Germinal center (tissue), 1 donor: ENCODE data around the gene DARS2.
A peak's percentile ranks its signal among the peaks of the same experiment; 100 is the strongest.
"Not testable (repeated sequence)": the region's sequence is repeated elsewhere in the genome, so short reads cannot be mapped to it uniquely, and the experiment has no call there.

ENCODE experiments used
- DNase-seq: peaks from one replicate; pipeline ENCODE4 v3.0.0; 2012; ENCODE audit warnings: mixed read lengths, low spot score

DARS2 gene, protein sequence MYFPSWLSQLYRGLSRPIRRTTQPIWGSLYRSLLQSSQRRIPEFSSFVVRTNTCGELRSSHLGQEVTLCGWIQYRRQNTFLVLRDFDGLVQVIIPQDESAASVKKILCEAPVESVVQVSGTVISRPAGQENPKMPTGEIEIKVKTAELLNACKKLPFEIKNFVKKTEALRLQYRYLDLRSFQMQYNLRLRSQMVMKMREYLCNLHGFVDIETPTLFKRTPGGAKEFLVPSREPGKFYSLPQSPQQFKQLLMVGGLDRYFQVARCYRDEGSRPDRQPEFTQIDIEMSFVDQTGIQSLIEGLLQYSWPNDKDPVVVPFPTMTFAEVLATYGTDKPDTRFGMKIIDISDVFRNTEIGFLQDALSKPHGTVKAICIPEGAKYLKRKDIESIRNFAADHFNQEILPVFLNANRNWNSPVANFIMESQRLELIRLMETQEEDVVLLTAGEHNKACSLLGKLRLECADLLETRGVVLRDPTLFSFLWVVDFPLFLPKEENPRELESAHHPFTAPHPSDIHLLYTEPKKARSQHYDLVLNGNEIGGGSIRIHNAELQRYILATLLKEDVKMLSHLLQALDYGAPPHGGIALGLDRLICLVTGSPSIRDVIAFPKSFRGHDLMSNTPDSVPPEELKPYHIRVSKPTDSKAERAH

GRCh38 chr1:173824315-173825081, at the start of gene DARS2, which contains the start of gene CENPL:
DARS2 (plus strand) TSS chr1:173824673; CDS start chr1:173825230, 557 bp downstream.
CENPL (minus strand) TSS chr1:173824883; CDS start chr1:173811299, 13,584 bp downstream.
- peak; percentile 93 for DNase-seq

- DNase-seq: no peak
These were observed 48.8 kb upstream of the DARS2 start for GRCh38 chr1:173775578-173776226.

DNA sequence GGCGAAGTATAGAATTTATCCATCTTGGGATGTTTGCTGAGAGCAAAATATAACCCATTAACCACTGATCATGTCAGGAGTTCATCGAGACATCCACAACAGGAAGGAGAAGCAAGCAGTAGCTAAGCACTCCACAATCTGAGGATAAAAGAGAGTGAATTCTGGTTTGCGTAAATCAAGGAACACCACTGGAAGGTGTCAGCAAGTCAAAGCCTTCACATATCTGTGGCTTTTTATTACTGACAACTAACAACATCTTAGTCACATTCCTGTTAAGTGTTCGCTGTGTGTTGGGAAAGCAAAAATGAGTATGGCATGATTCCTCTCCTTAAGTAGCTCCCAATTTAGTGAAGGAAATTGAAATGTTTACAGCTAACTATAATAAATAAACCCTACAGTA, 44.5 kb upstream of the DARS2 start:
- no peak for DNase-seq

DNA sequence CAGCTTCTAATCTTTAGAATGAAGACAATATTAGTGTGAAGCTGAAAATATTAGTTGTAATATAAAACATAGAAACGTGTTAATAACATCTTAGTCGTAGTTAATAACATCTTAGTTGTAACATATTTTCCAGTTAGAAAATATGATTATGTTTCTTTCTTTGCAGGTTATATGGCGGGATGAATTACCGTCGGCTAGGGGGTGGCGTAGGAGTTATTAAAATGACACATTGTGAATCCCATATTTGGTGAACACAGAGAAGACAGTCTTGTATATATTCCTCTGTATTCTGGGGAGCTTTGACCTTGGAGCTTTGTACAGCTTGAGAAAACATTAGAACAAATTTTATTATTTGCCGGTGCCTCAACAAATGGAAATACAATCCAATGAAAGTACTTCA, 39.5 kb upstream of the DARS2 start:
- DNase-seq: no peak

DNA sequence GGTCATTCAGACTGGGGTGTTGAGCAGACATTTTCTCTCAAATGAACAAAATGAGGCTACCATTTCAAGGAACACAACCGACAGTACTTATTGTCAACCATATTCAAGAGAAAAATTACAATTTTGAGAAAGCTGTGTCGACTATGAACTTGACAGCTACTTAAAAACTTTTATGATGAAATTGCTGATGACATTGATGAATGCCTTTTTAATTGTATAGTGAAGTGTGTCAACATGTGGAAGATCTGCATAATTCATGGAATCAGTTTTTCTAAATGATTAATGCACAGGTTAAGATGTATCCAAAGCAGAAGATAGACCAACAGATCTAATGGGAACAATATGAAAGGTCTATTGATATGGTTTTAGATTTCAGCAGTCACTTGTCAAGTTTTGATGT, 34.6 kb upstream of the DARS2 start:
- no peak for DNase-seq

DNA sequence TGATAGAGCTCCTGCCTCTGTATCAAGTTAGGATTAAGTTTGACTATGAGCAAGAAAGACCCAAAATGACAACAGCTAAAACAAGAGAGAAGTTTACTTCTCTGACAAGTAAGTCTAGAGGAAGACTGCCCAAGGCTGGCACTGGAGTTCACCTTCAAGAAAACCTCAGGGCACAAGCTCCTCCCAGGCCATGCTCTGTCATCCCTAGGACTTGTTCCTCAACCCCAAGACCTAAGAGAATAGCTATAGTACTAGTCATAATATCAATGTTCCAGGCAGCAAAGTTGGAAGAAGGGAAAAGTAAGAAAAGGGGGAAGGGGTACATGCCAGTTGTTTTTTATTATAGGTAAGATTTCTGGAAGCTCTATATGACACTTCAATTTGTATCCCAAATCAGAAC, 26.4 kb upstream of the DARS2 start:
- no peak for DNase-seq

GRCh38 chr1:173799995-173800394, 24.5 kb upstream of the DARS2 start:
- not testable (repeated sequence) for DNase-seq

DNA sequence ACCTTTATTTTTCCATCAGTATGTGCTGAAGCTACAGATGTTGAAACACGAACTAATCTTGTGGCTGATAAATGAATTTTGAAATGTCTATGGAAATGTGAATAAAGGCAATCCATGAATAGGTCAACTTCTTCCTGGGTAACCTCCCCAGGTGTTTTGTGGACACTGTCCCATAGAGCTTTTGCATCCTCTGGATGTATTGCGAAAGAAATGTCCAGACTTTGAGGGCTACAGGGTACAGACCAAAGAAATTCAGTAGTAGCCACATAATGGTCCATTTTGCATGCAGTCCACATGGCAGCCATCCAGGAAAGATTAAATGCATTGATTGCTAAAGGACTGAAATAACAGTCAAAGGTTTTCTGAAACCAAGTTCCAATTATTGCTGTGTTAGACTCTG, 21.5 kb upstream of the DARS2 start:
- DNase-seq: no peak

DNA sequence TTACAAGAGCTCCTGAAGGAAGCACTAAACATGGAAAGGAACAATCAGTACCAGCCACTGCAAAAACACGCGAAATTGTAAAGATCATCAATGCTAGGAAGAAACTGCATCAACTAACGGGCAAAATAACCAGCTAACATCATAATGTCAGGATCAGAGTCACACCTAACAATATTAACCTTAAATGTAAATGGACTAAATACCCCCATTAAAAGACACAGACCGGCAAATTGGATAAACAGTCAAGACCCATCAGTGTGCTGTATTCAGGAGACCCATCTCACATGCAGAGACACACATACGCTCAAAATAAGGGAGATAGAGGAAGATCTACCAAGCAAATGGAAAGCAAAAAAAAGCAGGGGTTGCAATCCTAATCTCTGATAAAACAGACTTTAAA, 10.8 kb upstream of the DARS2 start:
- not testable (repeated sequence) for DNase-seq

DNA sequence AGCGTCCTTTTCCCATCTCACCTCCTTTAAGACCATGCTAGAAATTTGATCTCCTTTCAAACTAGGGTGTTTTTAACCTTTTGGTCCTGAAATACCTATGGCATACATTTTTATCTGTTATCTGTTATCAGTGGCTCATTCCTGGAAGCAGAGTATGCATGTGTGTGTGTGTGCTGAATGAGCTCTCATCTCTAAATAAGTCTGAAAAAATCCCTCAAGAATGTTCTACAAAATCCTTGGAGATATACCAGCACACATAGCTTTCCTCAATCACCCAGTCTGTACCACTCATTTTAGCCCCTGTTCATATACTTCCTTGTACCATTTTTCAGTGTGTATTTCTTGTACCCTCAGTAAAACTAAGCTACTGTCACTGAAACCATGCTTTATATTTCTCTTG, 6.0 kb upstream of the DARS2 start:
- no peak for DNase-seq

- DNase-seq: no peak
These were observed 2.8 kb upstream of the DARS2 start for GRCh38 chr1:173821680-173822079.

DNA sequence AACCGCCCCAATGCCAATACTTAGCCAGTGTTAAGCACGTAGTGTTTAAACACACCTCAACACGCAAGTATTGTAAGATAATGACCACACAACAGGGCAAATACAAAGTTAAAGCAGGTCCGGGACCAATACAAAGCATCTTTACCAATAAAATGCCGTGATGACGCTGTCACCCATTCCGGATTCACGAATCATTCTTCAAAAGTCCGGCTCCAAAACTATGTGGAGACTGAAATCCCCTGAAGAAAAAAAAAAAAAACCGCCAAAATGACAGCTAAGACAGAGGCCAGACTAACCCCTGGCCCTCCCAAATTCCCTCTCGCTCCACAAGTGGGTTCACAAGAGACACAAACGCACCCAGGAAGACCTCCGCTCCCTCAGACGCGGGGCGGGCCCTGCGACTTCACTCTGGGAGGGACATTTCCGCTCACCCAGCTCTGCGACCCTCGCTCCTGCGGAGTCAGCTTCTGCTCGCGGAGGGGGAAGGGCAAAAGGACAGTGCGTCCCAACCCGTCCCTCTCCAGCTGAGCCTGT, 625 bp upstream of the DARS2 start:
- peak; percentile 71 for DNase-seq

GRCh38 chr1:173827611-173828010, 3.1 kb downstream of the DARS2 start:
- no peak for DNase-seq

- DNase-seq: no peak
These were observed 8.3 kb downstream of the DARS2 start for GRCh38 chr1:173832748-173833147.

GRCh38 chr1:173852105-173852504, 27.6 kb downstream of the DARS2 start:
- DNase-seq: no peak

GRCh38 chr1:173853074-173853473, 28.6 kb downstream of the DARS2 start:
- no peak for DNase-seq

DNA sequence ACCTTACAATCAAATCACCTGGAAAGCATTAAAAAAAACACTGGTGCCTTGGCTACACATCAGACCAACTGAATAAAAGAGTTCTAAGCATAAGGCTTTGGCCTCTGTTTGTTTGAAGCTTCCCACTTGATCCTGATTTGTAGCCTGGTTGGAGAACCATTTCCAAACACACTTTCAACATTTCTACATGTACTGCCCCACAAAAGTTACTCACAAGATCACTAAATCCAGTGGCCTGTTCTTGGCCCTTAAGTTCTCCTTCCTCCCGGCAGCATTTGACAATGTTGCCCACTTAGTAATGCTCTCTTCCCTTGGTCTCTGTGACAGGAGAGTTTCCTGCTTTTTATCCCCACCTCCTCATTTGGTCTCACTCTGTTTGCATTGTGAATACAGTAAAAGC, 31.5 kb downstream of the DARS2 start:
- no peak for DNase-seq

DNA sequence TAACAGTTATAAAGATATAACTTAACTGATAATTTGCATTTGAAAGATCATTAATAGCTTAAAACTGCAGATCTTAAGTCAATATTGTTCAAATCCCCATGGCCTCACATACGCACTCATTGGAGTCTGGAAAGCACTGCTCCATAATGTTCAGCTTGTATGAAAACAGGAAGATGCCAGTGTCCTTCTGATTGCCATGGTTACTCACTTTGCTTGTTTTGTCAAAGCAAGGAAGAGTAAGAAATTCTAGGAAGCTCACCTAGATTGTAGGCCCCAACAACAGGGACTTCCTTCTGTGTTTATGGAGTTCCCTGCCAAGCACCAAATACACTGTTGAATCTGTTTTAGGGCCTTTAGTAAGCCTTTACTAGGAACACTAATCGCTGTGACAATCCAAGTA, 32.4 kb downstream of the DARS2 start:
- no peak for DNase-seq

DNA sequence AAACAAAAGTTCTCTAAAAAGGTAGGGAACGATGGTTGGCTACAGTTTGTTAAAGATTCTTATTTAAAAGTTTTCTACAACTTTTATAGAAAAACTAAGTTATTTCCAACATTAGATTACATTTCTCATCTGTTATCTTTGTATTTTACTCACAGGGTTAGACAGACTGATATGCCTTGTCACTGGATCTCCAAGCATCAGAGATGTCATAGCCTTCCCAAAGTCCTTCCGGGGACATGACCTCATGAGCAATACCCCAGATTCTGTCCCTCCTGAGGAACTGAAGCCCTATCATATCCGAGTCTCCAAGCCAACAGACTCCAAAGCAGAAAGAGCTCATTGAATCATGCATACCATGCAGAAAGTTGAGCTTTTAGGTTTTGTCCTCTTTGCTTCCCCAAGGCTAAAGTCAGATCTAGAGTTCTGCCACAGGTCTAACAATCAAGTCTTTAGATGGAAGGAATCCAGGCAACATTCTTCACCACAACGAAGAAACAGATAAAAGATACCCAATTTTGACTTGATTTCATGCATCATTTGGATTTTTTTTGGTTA, 33.0 kb downstream of the DARS2 start:
- DNase-seq: no peak

GRCh38 chr1:173859547-173859946, 35.1 kb downstream of the DARS2 start:
- DNase-seq: not testable (repeated sequence)

DNA sequence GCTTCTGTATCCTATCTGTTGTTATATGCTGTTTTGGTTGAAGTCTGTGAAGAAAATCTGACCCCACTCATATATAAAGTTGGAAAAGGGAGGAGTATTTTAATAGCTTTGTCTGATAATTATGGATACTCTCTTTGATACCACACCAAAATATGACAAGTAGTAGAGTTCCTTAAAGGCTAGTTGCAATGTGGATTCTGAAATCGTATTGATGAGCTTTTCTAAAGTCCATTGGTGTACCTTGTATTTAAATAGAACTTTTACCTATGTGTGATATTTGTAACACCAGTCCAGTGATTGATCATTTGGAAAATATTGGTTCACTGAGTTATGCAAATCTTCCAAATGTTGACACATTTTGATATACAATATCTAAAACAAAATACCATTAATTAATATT, 35.6 kb downstream of the DARS2 start:
- no peak for DNase-seq

- no peak for DNase-seq
These were observed 37.3 kb downstream of the DARS2 start for GRCh38 chr1:173861731-173862145.
